GM12872 (cell line): ENCODE measurements around the gene TMEM120B.

Experiments
- CTCF ChIP-seq: IDR thresholded peaks from 3 replicates; pipeline ENCODE4 v1.5.1; 2011; ENCODE audit warnings: low read depth, mild to moderate bottlenecking, low read length, moderate library complexity; ENCODE audit not compliant: insufficient read depth

TMEM120B gene

GRCh38 chr12:121776190-121777098, 63.9 kb downstream of the TMEM120B start:
- peak; percentile 90 for TF ChIP-seq CTCF

DNA sequence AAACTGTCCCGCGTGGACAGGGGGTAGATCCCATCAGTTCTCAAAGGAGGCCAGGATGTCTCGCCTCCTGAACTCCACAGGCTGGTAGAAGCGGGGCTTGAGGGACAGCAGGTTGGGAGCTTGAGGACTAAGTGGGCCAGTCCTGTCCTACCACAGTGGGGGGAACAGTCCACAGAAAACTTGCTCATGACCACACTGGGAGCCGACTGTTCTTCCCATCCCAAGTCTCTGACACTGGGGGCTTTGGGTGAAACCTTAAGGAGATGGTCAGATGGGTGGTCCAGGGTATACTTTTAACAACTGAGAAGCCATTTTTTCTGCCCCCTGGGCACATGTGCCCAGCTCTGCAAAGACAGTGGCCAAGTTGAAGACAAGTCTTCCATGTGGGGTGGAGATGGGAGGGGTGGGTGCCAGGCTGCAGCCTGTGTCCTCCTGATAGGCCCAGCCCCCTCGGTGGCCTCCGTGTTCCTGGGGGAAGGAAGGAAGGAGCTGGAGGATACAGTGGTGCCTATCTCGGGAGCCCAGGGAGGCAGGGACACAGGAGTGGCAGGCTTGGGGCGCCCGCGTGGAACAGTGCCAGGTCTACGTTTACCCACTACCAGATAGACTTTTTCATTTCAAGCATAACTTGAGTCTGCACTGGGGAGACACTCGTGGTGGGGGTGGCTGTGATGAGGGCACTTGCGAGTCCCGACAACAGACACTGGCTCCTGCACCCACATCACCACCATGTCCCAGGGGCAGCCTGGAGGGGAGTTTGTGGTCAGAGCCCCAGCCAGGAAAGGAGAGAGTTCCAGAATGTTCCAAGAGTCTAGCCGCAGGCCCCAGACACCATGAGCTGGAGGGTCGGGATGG, 66.2 kb downstream of the TMEM120B start:
- no peak for TF ChIP-seq CTCF

GRCh38 chr12:121779422-121779895, 66.9 kb downstream of the TMEM120B start:
- TF ChIP-seq CTCF, result no peak

GRCh38 chr12:121780429-121780828, 67.9 kb downstream of the TMEM120B start:
- TF ChIP-seq CTCF, result no peak

GRCh38 chr12:121781484-121781997, 69.0 kb downstream of the TMEM120B start:
- no peak for TF ChIP-seq CTCF

DNA sequence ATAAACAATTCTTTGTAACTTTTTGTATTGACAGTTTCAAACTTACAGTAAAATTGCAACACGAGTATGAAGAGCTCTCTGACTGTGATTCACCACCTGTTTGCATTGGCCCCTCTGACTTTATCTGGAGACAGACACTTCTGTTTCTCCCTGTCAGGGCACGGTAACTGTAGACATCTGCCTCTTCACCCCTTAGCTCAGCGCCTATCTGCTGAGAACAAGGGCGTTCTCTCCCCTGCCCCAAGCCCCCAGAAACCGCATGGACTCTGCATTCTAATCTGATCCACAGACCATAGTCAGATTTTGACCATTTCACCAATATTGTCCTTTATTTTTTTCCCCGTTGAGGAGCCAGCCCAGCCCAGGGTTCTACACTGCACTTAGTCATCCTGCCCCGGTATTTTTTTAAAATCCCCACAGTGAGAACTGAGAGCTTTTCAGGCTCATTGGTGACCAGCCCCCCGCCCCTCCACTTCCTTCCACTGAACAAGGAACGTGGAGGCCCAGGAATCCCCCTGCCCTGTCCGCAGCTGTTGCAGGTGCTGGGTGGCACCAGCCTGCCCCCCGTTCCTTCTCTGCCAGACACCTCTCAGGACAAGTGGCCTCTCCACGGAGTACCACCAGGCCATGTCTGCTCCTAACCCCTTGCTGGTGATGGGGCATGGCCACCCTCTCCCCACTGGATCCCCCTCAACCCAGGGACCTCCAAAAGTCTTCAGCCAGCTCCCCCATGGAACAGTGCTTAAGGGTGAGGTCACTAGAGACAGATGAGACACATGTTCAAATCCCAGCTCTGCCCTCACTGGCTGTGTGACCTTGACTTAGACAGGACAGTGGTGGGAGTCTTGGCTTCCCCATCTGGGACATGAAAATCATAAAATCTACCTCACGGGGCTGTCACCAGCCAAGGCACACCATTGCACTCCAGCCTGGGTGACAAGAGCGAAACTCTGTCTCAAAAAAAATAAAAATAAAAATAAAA, 69.7 kb downstream of the TMEM120B start:
- no peak for TF ChIP-seq CTCF
